ENCODE measurements around the gene NPIPB2.

NPIPB2 gene

GRCh38 chr16:11907160-11907970, 34.5 kb downstream of the NPIPB2 start:
- Histone ChIP-seq H3K4me3 (ENCODE audit: low read length) (no peak overlapping the region), H3K27ac (ENCODE audit: low read length) (no peak overlapping the region)
- TF ChIP-seq CTCF (IDR thresholded peaks at IDR 0.05; ENCODE audit: low read depth, low read length), result no peak
- no peak for TF ChIP-seq EZH2phosphoT487 (IDR thresholded peaks at IDR 0.05; ENCODE audit: low read depth)

DNA sequence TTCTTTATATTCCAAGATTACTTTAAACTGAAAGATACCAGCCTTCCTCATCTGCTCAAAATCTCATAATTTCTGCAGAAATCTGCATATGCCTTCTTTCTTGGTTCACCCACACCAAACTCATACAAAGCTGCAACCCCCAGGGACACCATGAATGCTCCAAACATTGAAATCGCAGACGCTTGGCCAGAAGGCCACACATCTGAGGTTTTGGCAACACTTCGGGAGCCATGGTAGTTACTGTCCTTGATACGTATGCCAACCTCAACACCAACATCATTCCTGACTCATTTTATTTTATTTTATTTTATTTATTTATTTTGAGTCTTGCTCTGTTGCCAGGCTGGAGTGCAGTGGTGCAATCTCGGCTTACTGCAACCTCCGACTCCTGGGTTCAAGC, 37.9 kb downstream of the NPIPB2 start:
- Histone ChIP-seq H3K79me2 (ENCODE audit: low read length) (peaks cover 97% of the 10 kb centered on the region), H3K36me3 (replicated peaks; ENCODE audit: low read depth, low read length) (peaks cover 22% of the 10 kb centered on the region), H3K4me2 (ENCODE audit: low read length) (no peak overlapping the region), H3K4me3 (ENCODE audit: low read length) (no peak overlapping the region), H4K20me1 (ENCODE audit: insufficient read depth, low read length) (peaks cover 65% of the 10 kb centered on the region), H2AFZ (ENCODE audit: low read depth, low read length) (no peak overlapping the region), H3K27ac (ENCODE audit: low read length) (no peak overlapping the region), H3K4me1 (ENCODE audit: low read length) (no peaks in the 10 kb centered on the region), H3K9ac (ENCODE audit: low read length) (no peak overlapping the region), H3K27me3 (ENCODE audit: low read depth, low read length) (no peaks in the 10 kb centered on the region), H3K9me3 (ENCODE audit: insufficient read depth, low read length) (no peaks in the 10 kb centered on the region)
- TF ChIP-seq EZH2phosphoT487 (IDR thresholded peaks at IDR 0.05; ENCODE audit: low read depth) (no peak), CTCF (IDR thresholded peaks at IDR 0.05; ENCODE audit: low read depth, low read length) (no peak)

More at GRCh38 chr16:11907160-11907970, 34.5 kb downstream of the NPIPB2 start:
- Histone ChIP-seq H3K9ac (ENCODE audit: low read length) (no peak overlapping the region), H2AFZ (ENCODE audit: low read depth, low read length) (no peak overlapping the region), H3K27me3 (ENCODE audit: low read depth, low read length) (no peaks in the 10 kb centered on the region), H3K4me2 (ENCODE audit: low read length) (no peak overlapping the region), H4K20me1 (ENCODE audit: insufficient read depth, low read length) (peaks cover 67% of the 10 kb centered on the region), H3K79me2 (ENCODE audit: low read length) (peaks cover 98% of the 10 kb centered on the region), H3K9me3 (ENCODE audit: insufficient read depth, low read length) (no peaks in the 10 kb centered on the region), H3K36me3 (replicated peaks; ENCODE audit: low read depth, low read length) (peaks cover 25% of the 10 kb centered on the region), H3K4me1 (ENCODE audit: low read length) (peaks cover 14% of the 10 kb centered on the region)

GRCh38 chr16:11901091-11901490, 40.8 kb downstream of the NPIPB2 start:
- Histone ChIP-seq H3K27ac (ENCODE audit: low read length) (no peak overlapping the region), H3K9ac (ENCODE audit: low read length) (no peak overlapping the region)

More at GRCh38 chr16:11901091-11901490, 40.8 kb downstream of the NPIPB2 start:
- Histone ChIP-seq H3K79me2 (ENCODE audit: low read length) (peaks cover 99% of the 10 kb centered on the region), H3K36me3 (replicated peaks; ENCODE audit: low read depth, low read length) (peaks cover 15% of the 10 kb centered on the region), H2AFZ (ENCODE audit: low read depth, low read length) (no peak overlapping the region), H3K4me3 (ENCODE audit: low read length) (no peak overlapping the region), H3K4me2 (ENCODE audit: low read length) (no peak overlapping the region), H3K4me1 (ENCODE audit: low read length) (no peaks in the 10 kb centered on the region), H3K27me3 (ENCODE audit: low read depth, low read length) (no peaks in the 10 kb centered on the region), H3K9me3 (ENCODE audit: insufficient read depth, low read length) (no peaks in the 10 kb centered on the region), H4K20me1 (ENCODE audit: insufficient read depth, low read length) (peaks cover 54% of the 10 kb centered on the region)
- TF ChIP-seq CTCF (IDR thresholded peaks at IDR 0.05; ENCODE audit: low read depth, low read length), result no peak
- TF ChIP-seq EZH2phosphoT487 (IDR thresholded peaks at IDR 0.05; ENCODE audit: low read depth), result no peak

Data from OCI-LY3 (cell line).